NK-92 (cell line): ENCODE measurements around the gene PLEKHM1.
"Not testable (repeated sequence)": the region's sequence is repeated elsewhere in the genome, so short reads cannot be mapped to it uniquely, and the experiment has no call there.

Experiments used
- DNase-seq: peaks from one replicate; lab custom pipeline; 2025; ENCODE audit not compliant: unreplicated experiment; lab: John Stamatoyannopoulos, UW

Gene PLEKHM1

GRCh38 chr17:45468293-45469203 is 22.0 kb downstream of the PLEKHM1 start:
- DNase-seq = not testable (repeated sequence)

DNA sequence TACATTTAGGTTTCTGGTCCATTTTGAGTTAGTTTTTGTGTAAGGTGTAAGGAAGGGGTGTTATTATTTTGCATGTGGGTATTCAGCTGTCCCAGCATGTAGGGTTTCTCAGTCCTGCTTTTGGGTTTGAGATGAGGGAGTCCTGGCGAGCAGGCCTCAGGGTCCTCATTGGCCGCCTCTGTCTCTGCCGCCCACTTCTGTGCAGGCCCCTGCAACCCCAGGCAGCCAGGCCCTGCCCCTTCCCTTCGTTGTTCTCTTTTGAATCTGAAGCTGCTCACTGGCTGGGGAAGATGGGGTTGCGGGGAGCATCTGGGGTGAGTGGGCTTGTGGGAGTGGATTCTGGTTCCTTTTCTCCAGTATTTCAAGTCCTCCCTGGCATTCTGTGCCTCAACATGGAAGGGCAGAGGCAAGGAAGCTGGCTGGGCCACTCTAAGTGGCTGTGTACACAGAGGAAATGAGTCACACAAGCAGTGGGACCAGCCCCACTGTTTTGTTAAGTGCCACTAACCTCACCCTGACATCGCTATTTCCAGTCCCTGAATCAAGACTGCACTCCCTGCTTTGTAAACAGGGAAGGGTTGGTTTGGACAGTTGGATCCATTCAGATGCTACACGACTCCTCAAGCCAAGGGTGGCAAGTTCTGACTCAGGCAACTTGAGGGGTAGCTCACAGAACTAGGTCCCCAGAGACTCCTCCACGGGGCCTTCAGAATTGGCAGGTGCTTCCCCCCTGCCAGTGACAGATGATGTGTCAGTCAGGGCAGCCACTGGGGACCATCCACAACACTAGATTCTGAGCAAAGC is 28.8 kb downstream of the PLEKHM1 start:
- DNase-seq = not testable (repeated sequence)

- not testable (repeated sequence) for DNase-seq
Observed at GRCh38 chr17:45460422-45460821, 30.1 kb downstream of the PLEKHM1 start.

GRCh38 chr17:45454341-45454740 is 36.2 kb downstream of the PLEKHM1 start:
- DNase-seq = not testable (repeated sequence)

- DNase-seq = not testable (repeated sequence)
Observed at GRCh38 chr17:45453731-45454130, 36.8 kb downstream of the PLEKHM1 start.

GRCh38 chr17:45453225-45453534 is 37.3 kb downstream of the PLEKHM1 start:
- not testable (repeated sequence) for DNase-seq

DNA sequence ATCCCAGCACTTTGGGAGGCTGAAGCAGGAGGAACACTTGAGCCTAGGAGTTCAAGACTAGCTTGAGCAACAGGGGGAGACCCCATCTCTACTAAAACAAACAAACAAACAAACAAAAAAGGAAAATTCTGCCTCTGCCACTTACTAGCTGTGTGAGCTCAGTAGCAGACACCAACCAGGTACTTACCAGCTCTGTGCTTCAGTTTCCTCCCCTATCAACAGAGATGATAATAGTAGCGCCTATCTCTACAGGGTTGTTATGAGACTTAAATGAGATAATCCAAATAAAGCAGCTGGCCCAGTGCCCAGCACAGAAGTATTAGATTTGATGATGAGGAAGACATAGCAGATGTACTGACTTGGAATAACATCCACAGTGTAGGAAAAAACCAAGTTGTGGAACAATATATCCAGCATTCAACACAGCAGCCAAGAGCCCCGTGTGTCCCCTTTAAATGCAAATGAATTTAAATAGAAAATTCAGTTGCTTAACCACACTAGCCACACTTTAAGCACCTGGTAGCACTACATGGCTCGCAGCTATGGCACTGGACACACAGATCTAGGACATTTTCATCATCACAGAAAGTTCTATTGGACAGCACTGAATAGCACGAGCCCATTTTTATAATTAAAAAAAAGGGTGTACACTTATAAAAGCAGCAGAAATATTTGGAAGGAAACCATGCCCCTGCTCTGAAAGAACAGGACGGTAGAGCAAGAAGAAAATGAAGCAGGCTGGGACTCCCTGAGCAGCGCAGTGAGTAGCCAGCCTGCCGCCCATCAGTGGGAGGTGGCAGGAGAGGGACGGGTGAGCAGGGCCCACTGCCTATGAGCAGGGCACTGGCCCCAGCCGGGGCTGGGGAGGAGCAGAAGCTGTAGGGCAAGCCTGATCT is 37.9 kb downstream of the PLEKHM1 start:
- not testable (repeated sequence) for DNase-seq

- DNase-seq = not testable (repeated sequence)
Observed at GRCh38 chr17:45451660-45452059, 38.9 kb downstream of the PLEKHM1 start.

DNA sequence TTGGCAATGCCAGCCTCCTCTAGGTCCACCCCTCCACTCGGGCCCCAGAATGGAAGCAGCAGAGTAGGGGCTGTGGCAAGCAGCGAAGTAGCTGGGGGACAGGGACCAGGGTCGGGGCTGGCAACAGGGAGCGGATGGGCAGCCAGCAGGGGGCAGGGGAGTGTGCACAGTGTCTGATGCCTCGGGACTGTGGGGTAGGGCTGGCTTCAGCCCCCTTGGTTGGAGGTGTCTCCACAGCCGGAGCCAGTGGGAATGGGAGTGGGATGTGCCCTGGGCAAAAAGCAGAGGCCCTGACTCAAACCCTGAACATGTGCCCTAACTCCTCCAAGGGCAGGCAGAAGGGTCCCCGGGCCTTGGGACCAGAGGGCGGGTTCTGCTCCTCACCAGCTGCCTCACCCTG is 39.4 kb downstream of the PLEKHM1 start:
- DNase-seq = no peak

DNA sequence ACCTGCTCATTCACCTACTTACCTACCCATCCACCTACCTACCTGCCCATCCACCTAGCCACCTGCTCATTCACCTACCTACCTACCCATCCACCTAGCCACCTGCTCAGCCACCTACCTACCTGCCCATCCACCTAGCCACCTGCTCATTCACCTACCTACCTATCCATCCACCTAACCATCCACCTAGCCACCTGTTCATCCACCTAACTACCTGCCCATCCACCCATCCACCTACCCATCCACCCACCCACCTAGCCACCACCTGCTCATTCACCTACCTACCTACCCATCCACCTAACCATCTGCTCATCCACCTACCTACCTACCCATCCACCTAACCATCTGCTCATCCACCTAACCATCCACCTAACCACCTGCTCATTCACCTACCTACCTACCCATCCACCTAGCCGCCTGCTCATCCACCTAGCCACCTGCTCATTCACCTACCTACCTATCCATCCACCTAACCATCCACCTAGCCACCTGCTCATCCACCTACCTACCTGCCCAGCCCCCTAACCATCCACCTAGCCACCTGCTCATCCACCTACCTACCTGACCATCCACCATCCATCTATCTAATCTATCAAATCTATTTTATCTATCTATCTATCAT is 40.7 kb downstream of the PLEKHM1 start:
- DNase-seq = not testable (repeated sequence)

DNA sequence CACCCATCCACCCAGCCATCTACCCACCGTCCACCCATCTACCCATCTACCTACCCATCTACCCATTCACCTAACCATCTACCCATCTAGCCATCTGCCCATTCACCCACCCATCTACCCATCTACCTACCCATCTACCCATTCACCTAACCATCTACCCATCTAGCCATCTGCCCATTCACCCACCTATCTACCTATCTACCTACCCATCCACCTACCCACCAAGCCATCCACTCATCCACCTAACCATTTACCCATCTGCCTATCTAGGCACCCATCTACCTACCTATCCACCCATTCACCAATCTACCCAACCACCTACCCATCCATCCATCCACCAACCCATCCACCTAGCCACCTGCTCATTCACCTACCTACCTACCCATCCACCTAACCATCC is 41.3 kb downstream of the PLEKHM1 start:
- not testable (repeated sequence) for DNase-seq

- DNase-seq = not testable (repeated sequence)
Observed at GRCh38 chr17:45448483-45448882, 42.0 kb downstream of the PLEKHM1 start.

DNA sequence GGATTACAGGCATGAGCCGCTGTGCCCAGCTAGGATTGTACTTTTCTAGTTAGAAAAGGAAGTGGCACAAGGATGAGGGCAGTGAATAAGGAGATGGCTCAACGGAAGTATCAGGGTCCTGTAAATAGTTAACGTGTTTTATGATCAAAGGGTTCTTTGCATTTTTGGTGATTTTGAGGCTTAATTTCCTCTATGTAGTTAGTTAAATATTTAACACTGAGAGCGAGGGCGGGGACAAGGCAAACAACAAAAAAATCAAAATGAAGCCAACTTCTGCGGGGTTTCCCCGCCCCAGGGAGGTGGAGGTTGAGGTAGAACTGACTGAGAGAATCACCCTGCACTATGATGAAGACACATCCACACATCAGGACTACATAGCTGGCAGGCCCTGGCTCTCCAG is 42.5 kb downstream of the PLEKHM1 start:
- DNase-seq = not testable (repeated sequence)

- not testable (repeated sequence) for DNase-seq
Observed at GRCh38 chr17:45447650-45448049, 42.9 kb downstream of the PLEKHM1 start.

GRCh38 chr17:45446872-45447625 is 43.5 kb downstream of the PLEKHM1 start:
- not testable (repeated sequence) for DNase-seq

- DNase-seq = not testable (repeated sequence)
Observed at GRCh38 chr17:45445901-45446743, 44.4 kb downstream of the PLEKHM1 start.

GRCh38 chr17:45444856-45445820 is 45.4 kb downstream of the PLEKHM1 start:
- not testable (repeated sequence) for DNase-seq

- not testable (repeated sequence) for DNase-seq
Observed at GRCh38 chr17:45444301-45444700, 46.2 kb downstream of the PLEKHM1 start.
